Esophagus muscularis mucosa (tissue), 4 donors: ENCODE data around the gene BUB1B.

ENCODE experiments used
- CTCF ChIP-seq, 3 experiments: fragments of 200-600 bp in 2 of 3; fragments of 450-650 bp in 1 of 3; sonication (generic) in 2 of 3; IDR thresholded peaks; one replicate each; pipeline ENCODE4 v1.5.1; 2017 to 2019; ENCODE audit warnings: antibody characterized with exemption in 3 of 3, mild to moderate bottlenecking in 2 of 3, moderate library complexity in 1 of 3
- EP300 ChIP-seq: sonication (generic); formaldehyde crosslinking; IDR thresholded peaks from one replicate; pipeline ENCODE4 v1.6.1; 2017; ENCODE audit warnings: antibody characterized with exemption
- POLR2A ChIP-seq: fragments of 450-650 bp; IDR thresholded peaks from one replicate; pipeline ENCODE4 v1.6.1; 2017; ENCODE audit warnings: antibody characterized with exemption, moderate library complexity, mild to moderate bottlenecking, low read depth
- POLR2AphosphoS5 ChIP-seq, 2 donors: sonication (generic); formaldehyde crosslinking; IDR thresholded peaks; one replicate each; pipeline ENCODE4 v1.6.1; 2017; ENCODE audit warnings: antibody characterized with exemption in 2 of 2

DNA sequence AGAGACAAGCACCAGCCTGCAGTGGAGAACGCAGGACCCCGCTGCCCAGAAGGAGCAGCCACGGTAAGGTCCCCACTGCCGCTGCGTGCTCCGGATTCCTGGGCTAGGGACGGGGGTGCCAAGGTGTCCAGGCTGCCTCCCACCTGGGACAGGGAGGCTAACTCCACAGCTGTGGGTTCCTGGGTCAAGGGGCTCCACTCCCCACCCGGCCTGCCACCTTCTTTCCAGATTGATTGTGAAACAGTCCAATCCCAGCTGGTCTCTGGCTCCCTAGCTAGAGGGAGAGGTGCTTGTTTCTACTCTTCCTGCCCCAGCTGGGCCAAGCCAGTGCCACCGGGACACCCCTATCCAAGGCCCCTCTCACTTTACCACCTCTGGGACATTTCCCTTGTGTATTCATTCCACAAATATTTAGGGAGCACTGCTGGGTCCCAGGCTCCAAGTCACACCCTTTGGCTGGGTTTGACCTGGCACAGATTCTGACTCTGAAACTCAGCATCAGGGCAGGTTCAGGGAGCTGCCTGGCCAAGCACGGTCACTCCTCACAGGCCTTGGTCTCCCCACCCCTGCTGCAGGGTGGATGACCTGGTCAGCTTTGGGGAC, 79.9 kb downstream of the BUB1B start:
- no peak for TF ChIP-seq EP300
- no peak for TF ChIP-seq POLR2AphosphoS5 (IDR thresholded peaks at IDR 0.05)
- TF ChIP-seq POLR2A: no peak
- TF ChIP-seq CTCF (IDR thresholded peaks at IDR 0.05): no peak
